SH-SY5Y (cell line): ENCODE data around the gene SLC37A2.

Source experiments
- GATA2 ChIP-seq: IDR thresholded peaks from 2 replicates; pipeline ENCODE4 v1.6.1; 2011; ENCODE audit warnings: mild to moderate bottlenecking, low read depth, low read length
- GATA3 ChIP-seq: IDR thresholded peaks from 2 replicates; pipeline ENCODE4 v1.6.1; 2011; ENCODE audit warnings: low read depth, mild to moderate bottlenecking, low read length, moderate library complexity

DNA sequence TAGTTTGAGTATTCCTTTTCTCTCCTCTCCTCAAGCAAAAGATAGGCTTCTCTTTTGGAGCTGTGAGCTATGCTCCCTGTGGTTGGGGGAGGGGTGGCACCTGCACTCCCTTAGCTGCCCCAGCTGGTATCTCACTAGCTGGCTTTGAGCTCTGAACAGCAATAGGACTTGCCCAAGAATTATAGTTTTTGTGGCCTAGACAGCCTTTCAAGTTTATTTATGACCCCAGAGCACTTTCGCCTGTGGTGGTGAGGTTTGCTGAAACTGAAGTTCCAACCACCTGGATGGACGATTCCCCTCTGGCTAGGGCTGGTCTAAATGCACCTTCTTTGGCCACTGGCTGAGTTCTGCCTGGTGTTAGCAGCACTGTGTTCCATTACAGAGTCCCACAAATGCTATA lies 37.1 kb upstream of the SLC37A2 start:
- TF ChIP-seq GATA2 (no peak), GATA3 (no peak)
